GM10248 (cell line): ENCODE results near the gene DNLZ.

Experiments
- CTCF ChIA-PET: fragments of 300-600 bp; sonication (Branson Sonifier 250); formaldehyde crosslinking; extraction: SDS; loops from one replicate; lab custom pipeline; 2021; ENCODE audit warnings: antibody characterized with exemption; lab: Yijun Ruan, JAX
- POLR2A ChIA-PET: fragments of 350-650 bp; sonication (Branson Sonifier 250); formaldehyde crosslinking; extraction: SDS; loops from one replicate; lab custom pipeline; 2020; ENCODE audit warnings: antibody characterized with exemption; lab: Yijun Ruan, JAX
- DNase-seq: peaks from one replicate; pipeline ENCODE4 v3.0.0; 2012; ENCODE audit errors: extremely low spot score
- TF ChIP-seq, protein P1 (sequence below): IDR thresholded peaks from 2 replicates; pipeline ENCODE4 v1.5.1; 2012; ENCODE audit warnings: mild to moderate bottlenecking, low read depth; ENCODE audit errors: extremely low read depth, missing control alignments, control extremely low read depth

DNLZ gene

DNA sequence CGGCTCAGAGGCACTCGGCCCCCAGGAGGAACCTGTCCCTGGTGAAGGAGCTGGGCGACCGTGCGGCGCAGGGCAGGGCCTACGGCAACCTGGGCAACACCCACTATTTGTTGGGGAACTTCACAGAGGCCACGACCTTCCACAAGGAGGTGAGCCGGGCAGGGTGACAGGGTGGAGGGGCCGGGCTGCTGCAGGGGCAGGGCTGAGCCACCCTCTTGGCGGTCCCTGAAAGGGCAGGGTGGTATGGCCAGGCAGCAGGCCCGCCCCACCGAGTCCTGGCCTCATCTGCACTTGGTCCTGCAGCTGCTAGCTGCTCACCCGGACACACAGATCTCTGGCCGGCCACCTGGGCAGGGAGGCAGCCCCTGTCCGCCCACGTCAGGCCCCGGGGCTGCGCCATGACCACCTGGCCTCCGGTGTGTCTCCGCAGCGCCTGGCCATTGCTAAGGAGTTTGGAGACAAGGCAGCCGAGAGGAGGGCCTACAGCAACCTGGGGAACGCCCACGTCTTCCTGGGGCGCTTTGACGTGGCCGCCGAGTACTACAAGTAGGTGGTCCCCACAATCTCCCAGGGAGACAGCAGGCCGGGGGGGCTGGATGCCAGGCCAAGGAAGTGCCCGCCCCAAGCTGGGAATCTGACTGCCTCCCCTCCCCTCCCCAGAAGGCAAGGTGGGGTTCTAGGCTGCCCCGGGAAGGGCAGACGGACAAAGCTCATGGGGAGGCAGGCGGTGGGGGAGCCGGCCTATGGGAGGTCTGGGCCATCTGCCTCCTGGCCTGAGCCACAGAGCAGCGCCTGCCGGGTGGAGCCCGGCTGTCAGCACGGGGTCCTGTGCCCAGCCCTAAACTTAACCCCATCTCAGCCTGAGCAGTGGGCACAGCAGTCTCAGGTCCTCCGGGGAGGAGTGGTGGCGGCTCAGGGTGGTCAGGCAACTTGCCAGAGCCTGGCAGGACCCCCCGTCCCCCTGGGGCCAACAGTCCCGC is 25.8 kb downstream of the DNLZ start:
- POLR2A ChIA-PET, result no interaction called here
- DNase-seq, result no peak
- CTCF ChIA-PET, result interaction anchor here (1.0 to 1.4 kb wide), 4 partner anchors 8 to 63 kb away, joined by 3 to 5 read pairs (median 5); partner anchors contain the start of gene DNLZ
- TF ChIP-seq, protein P1, sequence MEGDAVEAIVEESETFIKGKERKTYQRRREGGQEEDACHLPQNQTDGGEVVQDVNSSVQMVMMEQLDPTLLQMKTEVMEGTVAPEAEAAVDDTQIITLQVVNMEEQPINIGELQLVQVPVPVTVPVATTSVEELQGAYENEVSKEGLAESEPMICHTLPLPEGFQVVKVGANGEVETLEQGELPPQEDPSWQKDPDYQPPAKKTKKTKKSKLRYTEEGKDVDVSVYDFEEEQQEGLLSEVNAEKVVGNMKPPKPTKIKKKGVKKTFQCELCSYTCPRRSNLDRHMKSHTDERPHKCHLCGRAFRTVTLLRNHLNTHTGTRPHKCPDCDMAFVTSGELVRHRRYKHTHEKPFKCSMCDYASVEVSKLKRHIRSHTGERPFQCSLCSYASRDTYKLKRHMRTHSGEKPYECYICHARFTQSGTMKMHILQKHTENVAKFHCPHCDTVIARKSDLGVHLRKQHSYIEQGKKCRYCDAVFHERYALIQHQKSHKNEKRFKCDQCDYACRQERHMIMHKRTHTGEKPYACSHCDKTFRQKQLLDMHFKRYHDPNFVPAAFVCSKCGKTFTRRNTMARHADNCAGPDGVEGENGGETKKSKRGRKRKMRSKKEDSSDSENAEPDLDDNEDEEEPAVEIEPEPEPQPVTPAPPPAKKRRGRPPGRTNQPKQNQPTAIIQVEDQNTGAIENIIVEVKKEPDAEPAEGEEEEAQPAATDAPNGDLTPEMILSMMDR, result no peak

DNA sequence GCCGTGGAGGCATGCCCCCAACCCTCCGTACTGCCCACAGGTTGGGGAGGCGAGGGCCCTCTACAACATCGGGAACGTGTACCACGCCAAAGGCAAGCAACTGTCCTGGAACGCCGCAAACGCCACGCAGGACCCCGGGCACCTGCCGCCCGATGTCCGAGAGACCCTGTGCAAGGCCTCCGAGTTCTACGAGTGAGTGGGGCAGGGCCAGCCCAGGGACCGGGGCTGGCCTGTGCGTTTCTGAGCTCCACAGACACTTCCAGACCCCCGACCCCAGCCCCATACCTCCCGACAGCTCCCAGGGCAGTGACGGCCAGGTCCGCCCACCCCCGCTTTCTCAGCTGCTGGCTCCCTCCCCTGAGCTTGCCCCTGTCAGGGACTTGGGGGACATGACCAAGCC is 26.7 kb downstream of the DNLZ start:
- ChIA-PET CTCF (interaction anchor here (1.0 to 1.4 kb wide), 3 partner anchors 26 to 64 kb away, joined by 5 read pairs; partner anchors contain the start of gene DNLZ), POLR2A (no interaction called here)
- DNase-seq, result no peak
- TF ChIP-seq, protein P1, result no peak

DNA sequence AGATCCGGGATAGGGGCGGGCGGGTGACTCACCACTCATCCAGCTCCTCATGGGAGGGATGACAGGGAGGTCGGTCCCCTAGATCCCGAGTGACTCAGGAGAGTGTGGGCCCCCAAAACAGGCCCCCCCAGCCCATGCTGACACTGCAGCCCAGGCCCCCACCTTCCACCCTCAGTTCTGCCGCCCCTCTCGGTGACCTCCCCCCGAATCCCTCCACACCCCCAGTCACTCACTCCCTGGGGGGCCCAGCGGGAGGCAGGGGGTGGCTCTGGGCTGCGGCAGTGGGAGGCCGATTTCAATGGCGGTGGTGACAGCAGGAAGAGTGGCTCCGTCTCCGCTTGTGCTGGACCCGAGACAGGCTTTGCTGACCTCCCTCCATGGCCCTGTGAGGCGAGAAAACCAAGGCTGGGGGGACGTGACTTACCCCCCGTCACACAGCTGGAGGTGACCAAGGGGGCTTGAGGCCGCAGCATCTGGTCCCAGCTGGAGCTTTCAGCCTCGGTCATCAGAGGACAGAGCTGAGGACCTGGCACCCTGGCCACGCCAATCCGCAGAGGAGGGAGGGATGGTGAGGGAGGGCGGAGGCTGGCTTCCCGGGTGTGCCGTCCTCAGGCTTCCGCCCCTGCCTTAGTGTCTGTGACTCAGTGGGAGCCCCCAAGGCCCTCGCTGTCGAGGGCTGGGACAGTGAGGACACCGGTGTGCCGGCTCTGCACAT is 27.2 kb downstream of the DNLZ start:
- TF ChIP-seq, protein P1, result no peak
- ChIA-PET CTCF (interaction anchor here (1.0 to 1.4 kb wide), 3 partner anchors 27 to 65 kb away, joined by 5 read pairs; partner anchors contain the start of gene DNLZ), POLR2A (no interaction called here)
- DNase-seq, result no peak

DNA sequence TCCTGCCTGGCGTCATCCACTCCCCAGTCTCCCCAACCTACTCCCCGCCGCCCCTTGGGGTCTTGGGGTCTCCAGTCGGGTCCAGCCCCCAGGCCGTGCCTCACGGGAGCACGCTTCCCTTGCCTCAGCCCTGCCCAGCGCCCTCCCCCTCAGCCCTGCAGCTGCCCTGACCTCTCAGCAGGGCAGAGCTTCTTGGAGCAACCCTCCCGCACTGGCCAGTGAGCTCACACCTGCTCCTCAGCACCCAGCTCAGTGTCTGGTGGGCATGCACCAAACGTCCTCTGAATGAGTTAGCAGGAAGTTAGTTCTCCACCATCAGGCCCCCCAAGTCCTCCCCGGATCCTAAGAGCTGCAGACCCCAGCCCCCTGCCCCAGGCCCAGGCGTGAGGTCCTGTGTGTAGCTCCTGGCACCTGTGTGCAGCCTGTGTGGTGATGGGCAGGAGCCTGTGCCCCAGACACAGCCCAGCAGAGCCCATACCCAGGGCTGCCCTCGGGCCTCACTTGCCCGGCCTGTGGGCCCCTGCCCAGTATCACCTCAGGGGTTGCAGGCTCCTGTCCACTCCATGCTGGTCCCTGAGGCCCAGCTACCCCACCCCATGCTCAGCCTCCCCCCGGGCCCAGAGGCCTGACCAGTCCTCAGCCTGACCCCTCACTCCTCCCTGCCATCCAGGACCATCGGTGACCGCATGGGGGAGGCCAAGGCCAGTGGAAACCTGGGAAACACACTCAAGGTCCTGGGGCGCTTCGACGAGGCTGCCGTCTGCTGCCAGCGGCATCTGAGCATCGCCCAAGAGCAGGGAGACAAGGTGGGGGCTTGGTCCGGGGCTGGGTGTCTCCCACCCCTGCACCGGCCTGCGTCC is 28.0 kb downstream of the DNLZ start:
- no peak for DNase-seq
- CTCF ChIA-PET, result interaction anchor here (1.2 kb wide), 1 partner anchor 14 kb away, joined by 3 read pairs; no protein-coding TSS in a partner anchor
- TF ChIP-seq, protein P1, result no peak
- POLR2A ChIA-PET, result no interaction called here

DNA sequence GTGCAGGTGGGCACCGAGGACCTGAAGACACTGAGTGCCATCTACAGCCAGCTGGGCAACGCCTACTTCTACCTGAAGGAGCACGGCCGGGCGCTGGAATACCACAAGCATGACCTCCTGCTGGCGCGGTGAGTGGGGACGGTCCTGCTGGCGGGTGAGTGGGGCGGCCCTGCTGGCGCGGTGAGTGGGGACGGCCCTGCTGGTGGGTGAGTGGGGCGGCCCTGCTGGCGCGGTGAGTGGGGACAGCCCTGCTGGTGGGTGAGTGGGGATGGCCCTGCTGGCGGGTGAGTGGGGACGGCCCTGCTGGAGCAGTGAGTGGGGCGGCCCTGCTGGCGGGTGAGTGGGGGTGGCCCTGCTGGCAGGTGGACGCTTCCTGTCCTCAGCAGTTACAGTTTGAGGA is 29.0 kb downstream of the DNLZ start:
- TF ChIP-seq, protein P1, result no peak
- CTCF ChIA-PET, result interaction anchor here (1.2 kb wide), 1 partner anchor 13 kb away, joined by 3 read pairs; no protein-coding TSS in a partner anchor
- no peak for DNase-seq
- POLR2A ChIA-PET, result no interaction called here
